Liver (tissue), 9 donors: ENCODE measurements around the gene RPS6KB2. TPM values are rescaled to one million over a fixed set of nuclear protein-coding genes. Genes with fewer than 3 reads are reported as not detected.

Experiments used
- DNase-seq: peaks from one replicate; pipeline ENCODE4 v3.0.0-alpha.2; 2017; ENCODE audit warnings: low spot score
- H3K27ac ChIP-seq, 2 donors: one replicate each; pipeline ENCODE4 v1.7.0; 2013; ENCODE audit warnings: inconsistent platforms in 2 of 2, low read length in 2 of 2, control low read depth in 1 of 2, low read depth in 1 of 2, mild to moderate bottlenecking in 1 of 2
- H3K27me3 ChIP-seq, 4 donors: one replicate each; pipeline versions ENCODE4 v1.6.1 to v1.7.0; 2013; ENCODE audit warnings: low read length in 3 of 4, inconsistent platforms in 1 of 4, mild to moderate bottlenecking in 1 of 4, moderate library complexity in 1 of 4; ENCODE audit not compliant: control insufficient read depth in 4 of 4, insufficient read depth in 4 of 4
- H3K36me3 ChIP-seq, 4 donors: one replicate each; pipeline versions ENCODE4 v1.6.1 to v1.7.0; 2013; ENCODE audit warnings: low read length in 3 of 4, mild to moderate bottlenecking in 3 of 4, low read depth in 1 of 4, moderate library complexity in 1 of 4; ENCODE audit not compliant: control insufficient read depth in 4 of 4, insufficient read depth in 3 of 4
- H3K4me1 ChIP-seq, 4 donors: one replicate each; pipeline versions ENCODE4 v1.6.1 to v1.7.0; 2013; ENCODE audit warnings: low read length in 3 of 4, mild to moderate bottlenecking in 3 of 4, moderate library complexity in 1 of 4; ENCODE audit not compliant: control insufficient read depth in 4 of 4, insufficient read depth in 4 of 4
- H3K4me3 ChIP-seq, 3 donors: one replicate each; pipeline versions ENCODE4 v1.6.1 to v1.7.0; 2013; ENCODE audit warnings: low read length in 3 of 3, control low read depth in 1 of 3, low read depth in 1 of 3, mild to moderate bottlenecking in 1 of 3
- H3K9ac ChIP-seq, 2 donors: one replicate each; pipeline ENCODE4 v1.7.0; 2013; ENCODE audit warnings: low read length in 2 of 2, mild to moderate bottlenecking in 2 of 2, moderate library complexity in 2 of 2, control low read depth in 1 of 2, low read depth in 1 of 2
- H3K9me3 ChIP-seq, 4 donors: one replicate each; pipeline versions ENCODE4 v1.6.1 to v1.7.0; 2013; ENCODE audit warnings: low read length in 3 of 4; ENCODE audit not compliant: control insufficient read depth in 4 of 4
- EGR1 ChIP-seq, 2 donors: IDR thresholded peaks; 2 replicates each; pipeline ENCODE4 v1.6.1; 2016 to 2018; ENCODE audit warnings: antibody characterized with exemption in 2 of 2, low read depth in 2 of 2
- FOXA1 ChIP-seq: IDR thresholded peaks from 2 replicates; pipeline ENCODE4 v1.6.1; 2016; ENCODE audit warnings: antibody characterized with exemption
- FOXA2 ChIP-seq: IDR thresholded peaks from 2 replicates; pipeline ENCODE4 v1.6.1; 2016; ENCODE audit warnings: antibody characterized with exemption
- GABPA ChIP-seq, 2 donors: IDR thresholded peaks in 1 of 2; conservative IDR thresholded peaks in 1 of 2; 2 replicates each; pipeline ENCODE4 v1.6.1; 2016; ENCODE audit warnings: antibody characterized with exemption in 2 of 2, mild to moderate bottlenecking in 1 of 2, moderate library complexity in 1 of 2
- HNF4A ChIP-seq, 2 donors: conservative IDR thresholded peaks; 2 replicates each; pipeline ENCODE4 v1.6.1; 2016; ENCODE audit warnings: antibody characterized with exemption in 2 of 2, mild to moderate bottlenecking in 2 of 2
- HNF4G ChIP-seq: IDR thresholded peaks from 2 replicates; pipeline ENCODE4 v1.6.1; 2016; ENCODE audit warnings: antibody characterized with exemption
- JUND ChIP-seq, 2 donors: IDR thresholded peaks; 2 replicates each; pipeline ENCODE4 v1.6.1; 2016; ENCODE audit warnings: antibody characterized with exemption in 2 of 2
- NR2F2 ChIP-seq: IDR thresholded peaks from 2 replicates; pipeline ENCODE4 v1.6.1; 2016; ENCODE audit warnings: antibody characterized with exemption
- RAD21 ChIP-seq, 2 donors: IDR thresholded peaks; 2 replicates each; pipeline ENCODE4 v1.6.1; 2016; ENCODE audit warnings: antibody characterized with exemption in 2 of 2, mild to moderate bottlenecking in 2 of 2
- RXRA ChIP-seq, 2 donors: IDR thresholded peaks; 2 replicates each; pipeline ENCODE4 v1.6.1; 2017 to 2018; ENCODE audit warnings: antibody characterized with exemption in 2 of 2, mild to moderate bottlenecking in 1 of 2
- SP1 ChIP-seq: IDR thresholded peaks from 2 replicates; pipeline ENCODE4 v1.6.1; 2018; ENCODE audit warnings: antibody characterized with exemption, mild to moderate bottlenecking
- TAF1 ChIP-seq: conservative IDR thresholded peaks from 2 replicates; pipeline ENCODE4 v1.6.1; 2016; ENCODE audit warnings: antibody characterized with exemption, mild to moderate bottlenecking
- YY1 ChIP-seq: IDR thresholded peaks from 2 replicates; pipeline ENCODE4 v1.6.1; 2016; ENCODE audit warnings: antibody characterized with exemption, mild to moderate bottlenecking
- WGBS: extraction: QIAGEN DNeasy Blood & Tissue Kit; methylation state at CpG from one replicate; pipeline ENCODE4 v1.1.7; 2013; 5-methylcytosine and 5-hydroxymethylcytosine counted together
- polyA plus RNA-seq, 2 donors: library from polyadenylated mRNA; stranded (reverse) in 1 of 2; unstranded in 1 of 2; fragments of 200-250 nt in 1 of 2; fragments of >200 nt in 1 of 2; fragmentation: Nextera tagmentation in 1 of 2; extraction: Ambion mirVana in 1 of 2; gene quantifications; one replicate each; pipeline versions ENCODE4 v1.2.1 to v1.2.3, GENCODE V29; 2013 to 2015
- total RNA-seq, 2 donors: library from RNA; depleted of rRNA; stranded (reverse); fragments of >200 nt; gene quantifications; one replicate each; pipeline ENCODE4 v1.2.3, GENCODE V29; 2014
- TF ChIP-seq, protein P1 (sequence below): IDR thresholded peaks from 2 replicates; pipeline ENCODE4 v1.6.1; 2016; ENCODE audit warnings: antibody characterized with exemption
- TF ChIP-seq, protein P2 (sequence below): fragments of 150-350 bp; IDR thresholded peaks from 2 replicates; pipeline ENCODE4 v1.5.1; 2017; ENCODE audit warnings: improper control_type of control experiment, low read depth, low read length; ENCODE audit not compliant: missing input control
- TF ChIP-seq, protein P3 (sequence below): IDR thresholded peaks from 2 replicates; pipeline ENCODE4 v1.6.1; 2016; ENCODE audit warnings: antibody characterized with exemption, mild to moderate bottlenecking
- TF ChIP-seq, protein P4 (sequence below): IDR thresholded peaks from 2 replicates; pipeline ENCODE4 v1.6.1; 2016; ENCODE audit warnings: antibody characterized with exemption
- donor health status: healthy.
- donor health status: healthy.
- donor health status: healthy.
- donor health status: healthy.
- donor health status: healthy.

Gene RPS6KB2
- total and polyA plus RNA-seq, 4 donors = 31.5 to 49.6 (median 37.7) TPM

GRCh38 chr11:67410369-67410831, 17.9 kb upstream of the RPS6KB2 start:
- Histone ChIP-seq H3K4me1 (peaks cover 0 to 7% (median 1%) of the 10 kb centered on the region in 4 donors), H3K9ac (no peak overlapping the region), H3K9me3 (no peaks in the 10 kb centered on the region), H3K36me3 (no peaks in the 10 kb centered on the region), H3K27ac (no peak overlapping the region), H3K4me3 (no peak overlapping the region), H3K27me3 (no peaks in the 10 kb centered on the region)
- DNase-seq = no peak
- 68% methylated on average over 15 of the region's 15 CpGs for WGBS
- TF ChIP-seq HNF4G = no peak
- no peak for TF ChIP-seq HNF4A (conservative IDR thresholded peaks at IDR 0.05)
- TF ChIP-seq, protein P1, sequence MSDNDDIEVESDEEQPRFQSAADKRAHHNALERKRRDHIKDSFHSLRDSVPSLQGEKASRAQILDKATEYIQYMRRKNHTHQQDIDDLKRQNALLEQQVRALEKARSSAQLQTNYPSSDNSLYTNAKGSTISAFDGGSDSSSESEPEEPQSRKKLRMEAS = no peak
- no peak for TF ChIP-seq EGR1 (IDR thresholded peaks at IDR 0.05; ENCODE audit: low read depth in 2 of 2)
- TF ChIP-seq FOXA1 = no peak

DNA sequence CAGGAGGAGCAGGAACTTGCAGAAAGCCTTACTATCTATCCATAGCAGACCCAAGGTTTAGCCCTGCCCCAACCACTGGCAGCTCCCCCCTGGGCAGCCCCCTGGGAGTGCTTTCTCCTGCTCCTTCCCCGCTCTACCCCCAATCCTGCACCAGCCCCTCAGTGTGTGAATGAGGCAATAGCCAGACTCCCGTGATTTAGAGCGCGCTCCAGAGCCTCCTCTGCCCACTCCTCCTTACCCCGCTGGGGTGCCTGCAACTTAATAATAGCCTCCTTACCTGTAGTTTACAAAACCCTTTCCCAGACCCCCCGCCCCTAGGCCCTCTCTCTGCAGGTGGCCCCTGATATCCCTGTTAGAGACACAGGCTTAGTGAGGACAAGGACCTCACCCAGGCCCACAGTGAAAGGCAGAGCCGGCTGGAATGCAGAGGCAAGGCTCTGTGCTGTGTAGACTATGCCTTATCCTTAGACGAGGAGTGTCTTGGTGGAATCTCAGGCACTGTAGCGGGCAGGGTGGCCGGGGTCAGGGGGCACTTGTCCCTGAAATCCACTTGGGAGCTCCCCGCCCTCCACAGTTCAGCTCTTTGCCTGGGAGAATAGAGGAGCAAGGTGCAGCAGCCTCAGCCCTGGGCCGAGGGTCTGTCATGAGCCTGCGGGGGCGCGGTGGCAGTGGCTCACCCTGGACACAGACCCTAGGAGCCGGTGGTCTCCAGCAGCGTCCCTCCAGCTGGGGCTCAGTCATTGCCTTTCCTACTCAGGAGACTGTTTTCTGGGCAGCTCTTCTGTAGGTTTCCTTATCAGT, 17.1 kb upstream of the RPS6KB2 start:
- Histone ChIP-seq H3K36me3 (no peaks in the 10 kb centered on the region), H3K27ac (no peak overlapping the region), H3K9ac (no peak overlapping the region), H3K4me1 (peaks cover 0 to 5% (median 3%) of the 10 kb centered on the region in 4 donors), H3K27me3 (no peaks in the 10 kb centered on the region), H3K4me3 (no peak overlapping the region), H3K9me3 (no peaks in the 10 kb centered on the region)
- no peak for DNase-seq
- WGBS = 68% methylated on average over 17 of the region's 17 CpGs
- TF ChIP-seq TAF1 (no peak), HNF4A (conservative IDR thresholded peaks at IDR 0.05) (no peak), JUND (IDR thresholded peaks at IDR 0.05) (no peak), HNF4G (no peak)
- TF ChIP-seq, protein P2, sequence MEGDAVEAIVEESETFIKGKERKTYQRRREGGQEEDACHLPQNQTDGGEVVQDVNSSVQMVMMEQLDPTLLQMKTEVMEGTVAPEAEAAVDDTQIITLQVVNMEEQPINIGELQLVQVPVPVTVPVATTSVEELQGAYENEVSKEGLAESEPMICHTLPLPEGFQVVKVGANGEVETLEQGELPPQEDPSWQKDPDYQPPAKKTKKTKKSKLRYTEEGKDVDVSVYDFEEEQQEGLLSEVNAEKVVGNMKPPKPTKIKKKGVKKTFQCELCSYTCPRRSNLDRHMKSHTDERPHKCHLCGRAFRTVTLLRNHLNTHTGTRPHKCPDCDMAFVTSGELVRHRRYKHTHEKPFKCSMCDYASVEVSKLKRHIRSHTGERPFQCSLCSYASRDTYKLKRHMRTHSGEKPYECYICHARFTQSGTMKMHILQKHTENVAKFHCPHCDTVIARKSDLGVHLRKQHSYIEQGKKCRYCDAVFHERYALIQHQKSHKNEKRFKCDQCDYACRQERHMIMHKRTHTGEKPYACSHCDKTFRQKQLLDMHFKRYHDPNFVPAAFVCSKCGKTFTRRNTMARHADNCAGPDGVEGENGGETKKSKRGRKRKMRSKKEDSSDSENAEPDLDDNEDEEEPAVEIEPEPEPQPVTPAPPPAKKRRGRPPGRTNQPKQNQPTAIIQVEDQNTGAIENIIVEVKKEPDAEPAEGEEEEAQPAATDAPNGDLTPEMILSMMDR = no peak

DNA sequence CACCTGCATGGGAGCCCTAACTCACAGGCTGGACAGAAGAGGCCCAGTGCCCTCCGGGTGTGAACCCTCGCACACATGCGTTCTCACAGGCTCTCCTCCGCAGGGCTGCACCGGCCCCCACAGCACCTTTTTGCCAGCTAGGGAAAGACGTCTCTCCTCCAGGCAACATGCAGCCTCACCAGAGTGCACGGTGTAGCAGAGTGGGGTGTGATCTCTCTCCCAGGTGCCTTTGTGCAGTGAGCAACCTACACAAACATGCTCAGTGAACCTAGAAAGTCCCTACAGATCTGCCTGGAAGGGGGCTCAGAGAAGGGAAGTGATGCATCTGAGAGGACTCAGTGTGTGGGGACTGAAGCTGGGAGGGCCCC, 16.5 kb upstream of the RPS6KB2 start:
- no peak overlapping the region for H3K9ac ChIP-seq
- WGBS = 58% methylated on average over 7 of the region's 7 CpGs
- no peaks in the 10 kb centered on the region for H3K9me3 ChIP-seq
- no peak for DNase-seq
- H3K36me3 ChIP-seq = no peaks in the 10 kb centered on the region
- H3K4me1 ChIP-seq = peaks cover 0 to 5% (median 3%) of the 10 kb centered on the region in 4 donors
- no peak overlapping the region for H3K27ac ChIP-seq
- H3K27me3 ChIP-seq = no peaks in the 10 kb centered on the region
- no peak overlapping the region for H3K4me3 ChIP-seq
- TF ChIP-seq, protein P3, sequence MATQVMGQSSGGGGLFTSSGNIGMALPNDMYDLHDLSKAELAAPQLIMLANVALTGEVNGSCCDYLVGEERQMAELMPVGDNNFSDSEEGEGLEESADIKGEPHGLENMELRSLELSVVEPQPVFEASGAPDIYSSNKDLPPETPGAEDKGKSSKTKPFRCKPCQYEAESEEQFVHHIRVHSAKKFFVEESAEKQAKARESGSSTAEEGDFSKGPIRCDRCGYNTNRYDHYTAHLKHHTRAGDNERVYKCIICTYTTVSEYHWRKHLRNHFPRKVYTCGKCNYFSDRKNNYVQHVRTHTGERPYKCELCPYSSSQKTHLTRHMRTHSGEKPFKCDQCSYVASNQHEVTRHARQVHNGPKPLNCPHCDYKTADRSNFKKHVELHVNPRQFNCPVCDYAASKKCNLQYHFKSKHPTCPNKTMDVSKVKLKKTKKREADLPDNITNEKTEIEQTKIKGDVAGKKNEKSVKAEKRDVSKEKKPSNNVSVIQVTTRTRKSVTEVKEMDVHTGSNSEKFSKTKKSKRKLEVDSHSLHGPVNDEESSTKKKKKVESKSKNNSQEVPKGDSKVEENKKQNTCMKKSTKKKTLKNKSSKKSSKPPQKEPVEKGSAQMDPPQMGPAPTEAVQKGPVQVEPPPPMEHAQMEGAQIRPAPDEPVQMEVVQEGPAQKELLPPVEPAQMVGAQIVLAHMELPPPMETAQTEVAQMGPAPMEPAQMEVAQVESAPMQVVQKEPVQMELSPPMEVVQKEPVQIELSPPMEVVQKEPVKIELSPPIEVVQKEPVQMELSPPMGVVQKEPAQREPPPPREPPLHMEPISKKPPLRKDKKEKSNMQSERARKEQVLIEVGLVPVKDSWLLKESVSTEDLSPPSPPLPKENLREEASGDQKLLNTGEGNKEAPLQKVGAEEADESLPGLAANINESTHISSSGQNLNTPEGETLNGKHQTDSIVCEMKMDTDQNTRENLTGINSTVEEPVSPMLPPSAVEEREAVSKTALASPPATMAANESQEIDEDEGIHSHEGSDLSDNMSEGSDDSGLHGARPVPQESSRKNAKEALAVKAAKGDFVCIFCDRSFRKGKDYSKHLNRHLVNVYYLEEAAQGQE = no peak
- TF ChIP-seq JUND (IDR thresholded peaks at IDR 0.05) (no peak), RAD21 (IDR thresholded peaks at IDR 0.05) (no peak), FOXA1 (no peak), GABPA (IDR thresholded peaks at IDR 0.05 in 1 of 2, conservative IDR thresholded peaks at IDR 0.05 in 1 of 2) (no peak), NR2F2 (no peak), EGR1 (IDR thresholded peaks at IDR 0.05; ENCODE audit: low read depth in 2 of 2) (no peak), HNF4A (conservative IDR thresholded peaks at IDR 0.05) (no peak), HNF4G (no peak), FOXA2 (no peak), SP1 (no peak), YY1 (no peak), RXRA (IDR thresholded peaks at IDR 0.05) (no peak)
- TF ChIP-seq, protein P4, sequence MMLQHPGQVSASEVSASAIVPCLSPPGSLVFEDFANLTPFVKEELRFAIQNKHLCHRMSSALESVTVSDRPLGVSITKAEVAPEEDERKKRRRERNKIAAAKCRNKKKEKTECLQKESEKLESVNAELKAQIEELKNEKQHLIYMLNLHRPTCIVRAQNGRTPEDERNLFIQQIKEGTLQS = no peak
- TF ChIP-seq, protein P1 = no peak
- TF ChIP-seq, protein P2 = no peak
